GM11168 (cell line): ENCODE measurements around the gene TMEM270.
"Not testable (repeated sequence)": the region's sequence is repeated elsewhere in the genome, so short reads cannot be mapped to it uniquely, and the experiment has no call there.

Source experiments
- in situ Hi-C: fragments of 300-500 bp; cut with MboI; formaldehyde crosslinking; loops from one replicate; pipeline ENCODE4 v1.12.0; 2022; ENCODE audit warnings: low sequenced_read_pairs; ENCODE audit not compliant: unreplicated experiment

Gene TMEM270

GRCh38 chr7:73831834-73832651 lies 28.9 kb upstream of the TMEM270 start:
- in situ Hi-C loops, result no loop called here

DNA sequence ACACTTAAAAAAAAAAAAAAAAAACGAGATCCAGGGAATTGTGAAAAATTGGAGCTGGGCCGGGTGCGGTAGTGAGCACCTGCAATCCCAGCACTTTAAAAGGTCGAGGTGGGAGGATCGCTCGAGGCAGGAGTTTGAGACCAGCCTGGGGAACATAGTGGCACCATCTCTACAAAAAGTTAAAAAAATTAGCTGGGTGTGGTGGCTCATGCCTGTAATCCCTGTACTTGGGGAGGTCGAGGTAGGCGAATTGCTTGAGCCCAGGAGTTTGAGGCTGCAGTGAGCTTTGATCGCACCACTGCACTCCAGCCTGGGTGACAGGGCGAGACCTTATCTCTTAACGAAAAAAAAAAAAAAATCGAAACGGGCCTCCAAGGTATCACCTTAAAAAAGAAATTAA lies 28.2 kb upstream of the TMEM270 start:
- in situ Hi-C loops, result no loop called here

- in situ Hi-C loops, result no loop called here
These were observed 27.6 kb upstream of the TMEM270 start for GRCh38 chr7:73833251-73833919.

GRCh38 chr7:73834626-73835191 lies 26.2 kb upstream of the TMEM270 start:
- in situ Hi-C loops, result no loop called here

GRCh38 chr7:73837167-73837566 lies 23.8 kb upstream of the TMEM270 start:
- in situ Hi-C loops, result not testable (repeated sequence)

DNA sequence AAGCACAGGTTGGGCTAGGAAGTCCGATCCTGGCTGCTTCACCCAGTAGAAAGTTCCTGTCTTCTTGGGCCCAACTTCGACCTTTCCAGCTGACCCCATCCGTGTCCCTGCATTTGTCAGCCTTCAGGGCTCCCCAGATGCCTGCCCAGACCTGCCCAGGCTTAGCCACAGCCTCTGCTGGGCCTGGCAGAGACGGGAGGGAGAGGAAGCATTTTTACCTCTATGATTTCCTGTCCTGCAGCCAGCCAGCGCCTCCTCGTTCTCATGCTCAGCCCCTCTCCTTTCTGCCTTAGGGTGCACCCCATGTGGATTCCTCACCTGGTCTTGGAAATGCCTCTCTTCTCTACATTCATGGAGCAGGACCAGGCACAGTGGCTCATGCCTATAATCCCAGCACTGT lies 22.3 kb upstream of the TMEM270 start:
- in situ Hi-C loops, result no loop called here

- in situ Hi-C loops, result no loop called here
These were observed 21.7 kb upstream of the TMEM270 start for GRCh38 chr7:73839290-73839689.

DNA sequence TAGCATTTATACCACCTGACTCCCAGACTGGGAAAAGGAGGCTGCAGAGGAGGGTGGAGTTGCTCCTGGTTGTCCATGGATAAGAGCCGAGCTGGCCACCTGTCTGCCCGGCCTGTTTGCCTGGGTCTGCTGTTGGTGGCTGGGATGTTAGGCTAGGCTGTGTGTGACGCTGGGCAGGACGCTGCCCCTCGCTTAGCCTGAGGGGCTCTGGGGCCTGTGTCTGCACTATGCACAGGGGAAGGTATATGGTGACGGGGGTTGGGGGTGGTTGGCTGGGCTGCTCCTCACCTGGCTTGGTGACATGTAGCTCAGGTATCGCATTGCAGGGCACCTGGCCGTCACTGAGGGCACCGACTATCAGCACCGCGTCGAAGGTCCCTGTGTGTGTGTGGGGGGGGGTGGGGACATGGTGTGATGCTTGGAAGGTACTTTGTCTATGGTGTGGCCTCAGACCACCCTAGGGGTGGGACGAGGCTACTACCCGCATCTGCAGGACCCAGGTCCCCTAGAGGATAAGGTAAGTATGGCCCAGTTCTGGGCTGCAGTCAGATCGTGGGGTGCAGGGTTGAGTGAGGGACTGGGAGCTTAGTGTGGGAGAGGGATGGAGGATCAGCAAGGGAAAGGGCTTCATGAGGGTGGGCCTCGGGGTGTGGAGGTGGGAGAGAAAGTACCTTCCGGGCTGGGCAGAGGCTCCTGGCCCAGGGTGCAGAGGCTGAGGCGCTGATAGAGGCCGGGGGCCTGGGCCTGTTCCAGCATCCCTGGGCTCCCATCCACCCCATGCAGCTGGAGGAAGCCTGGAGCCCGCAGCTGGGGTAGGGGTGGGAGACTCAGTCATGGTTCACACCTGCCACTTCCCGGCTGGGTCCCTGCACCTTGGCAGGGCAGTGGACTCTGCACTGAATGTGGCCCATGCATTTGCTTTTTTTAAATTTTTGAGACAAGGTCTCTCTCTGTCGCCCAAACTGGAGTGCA lies 20.9 kb upstream of the TMEM270 start:
- in situ Hi-C loops, result no loop called here

GRCh38 chr7:73840715-73841379 lies 20.1 kb upstream of the TMEM270 start:
- in situ Hi-C loops, result no loop called here

- in situ Hi-C loops, result no loop called here
These were observed 19.3 kb upstream of the TMEM270 start for GRCh38 chr7:73841689-73842066.

DNA sequence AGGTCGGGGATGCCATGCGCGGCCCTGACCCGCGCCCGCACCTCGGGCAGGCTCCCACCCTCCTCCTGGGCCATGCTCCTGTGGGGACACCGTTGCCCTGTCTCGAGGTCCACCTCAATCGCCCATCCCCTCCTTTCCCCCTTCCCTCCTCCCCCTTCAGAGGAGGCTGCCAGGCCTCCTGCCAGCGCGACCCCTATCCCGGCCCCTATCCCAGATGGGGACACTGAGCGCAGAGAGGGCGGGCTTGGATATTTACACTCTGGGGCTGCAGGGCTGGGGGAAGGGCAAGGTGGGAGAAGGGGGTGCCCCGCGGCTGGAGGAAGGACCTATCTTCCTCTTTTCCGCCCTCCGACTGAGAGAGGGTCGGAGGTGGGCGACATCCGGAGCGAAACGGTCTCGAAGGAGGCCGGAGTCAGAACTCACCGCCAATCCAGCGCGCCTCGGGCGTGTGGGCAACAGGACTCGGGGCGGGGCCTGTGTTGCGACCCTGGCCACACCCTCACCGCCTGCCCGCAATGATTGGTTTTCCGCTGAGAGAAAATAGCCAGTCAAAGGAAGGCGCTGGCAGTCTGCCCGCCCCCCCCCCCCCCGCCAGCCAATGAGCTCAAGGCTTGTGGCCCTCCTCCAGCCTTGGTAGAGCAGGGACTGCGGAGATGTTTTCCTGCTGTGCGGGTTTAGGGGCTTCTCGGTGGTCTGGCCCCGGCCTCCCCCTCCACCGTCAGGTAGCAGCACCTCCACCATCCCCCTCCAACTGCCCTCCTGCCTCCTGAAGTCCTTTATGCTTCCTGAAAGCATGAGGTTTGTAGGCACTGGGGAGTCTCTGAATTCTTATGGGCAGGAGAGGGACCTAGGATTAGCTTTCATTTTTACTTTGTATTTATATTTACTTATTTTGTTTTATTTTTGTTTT lies 18.6 kb upstream of the TMEM270 start, which contains the start of gene METTL27:
TSS of gene METTL27 (minus strand) at position 450 of the 910 bp plus-strand sequence. CDS start at position 74, 376 bp downstream.
- in situ Hi-C loops, result no loop called here

GRCh38 chr7:73844131-73844547 lies 16.8 kb upstream of the TMEM270 start:
- in situ Hi-C loops, result no loop called here

DNA sequence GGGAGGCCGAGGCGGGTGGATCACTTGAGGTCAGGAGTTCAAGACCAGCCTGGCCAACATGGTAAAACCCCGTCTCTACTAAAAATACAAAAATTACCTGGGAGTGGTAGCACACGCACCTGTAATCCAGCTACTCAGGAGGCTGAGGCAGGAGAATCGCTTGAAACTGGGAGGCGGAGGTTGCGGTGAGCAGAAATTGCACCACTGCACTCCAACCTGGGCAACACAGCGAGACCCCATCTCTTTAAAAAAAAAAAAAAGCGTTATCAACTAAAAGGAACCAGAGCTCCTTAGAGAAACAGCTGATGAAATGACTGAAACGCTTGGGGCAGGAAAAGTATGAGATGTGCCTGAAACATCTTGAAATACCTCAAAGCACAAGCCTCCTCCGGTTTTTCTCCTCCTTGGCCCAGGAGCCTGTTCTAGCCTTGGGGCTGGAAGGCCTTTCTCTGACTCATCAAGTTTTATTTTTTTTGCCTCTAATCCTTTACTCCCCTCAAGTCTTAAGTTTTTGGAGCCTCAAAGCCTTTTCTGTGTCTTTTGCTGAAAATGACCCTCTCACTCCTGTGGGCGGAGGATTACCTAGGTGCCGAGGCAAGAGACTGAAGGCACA lies 16.0 kb upstream of the TMEM270 start:
- in situ Hi-C loops, result no loop called here

DNA sequence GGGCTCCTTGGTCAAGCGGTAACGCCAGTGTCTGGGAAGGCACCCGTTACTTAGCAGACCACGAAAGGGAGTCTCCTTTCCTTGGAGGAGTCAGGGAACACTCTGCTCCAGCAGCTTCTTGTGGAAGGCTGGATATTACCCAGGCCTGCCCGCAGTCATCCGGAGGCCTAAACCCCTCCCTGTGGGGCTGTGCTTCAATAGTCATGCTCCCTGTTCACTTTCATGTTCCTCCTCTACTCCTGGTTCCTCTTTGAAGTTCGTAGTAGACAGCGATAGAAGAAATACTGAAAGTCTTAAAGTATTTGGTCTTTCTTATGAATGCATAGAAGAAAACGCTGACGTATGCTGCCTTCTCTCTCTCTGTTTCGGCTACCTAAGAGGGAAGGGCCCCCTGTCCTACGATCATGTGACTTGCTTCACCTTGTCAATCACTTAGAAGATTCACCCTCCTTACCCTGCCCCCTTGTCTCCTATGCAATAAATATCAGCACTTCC lies 15.2 kb upstream of the TMEM270 start:
- in situ Hi-C loops, result not testable (repeated sequence)

GRCh38 chr7:73847941-73848723 lies 12.8 kb upstream of the TMEM270 start:
- in situ Hi-C loops, result no loop called here

DNA sequence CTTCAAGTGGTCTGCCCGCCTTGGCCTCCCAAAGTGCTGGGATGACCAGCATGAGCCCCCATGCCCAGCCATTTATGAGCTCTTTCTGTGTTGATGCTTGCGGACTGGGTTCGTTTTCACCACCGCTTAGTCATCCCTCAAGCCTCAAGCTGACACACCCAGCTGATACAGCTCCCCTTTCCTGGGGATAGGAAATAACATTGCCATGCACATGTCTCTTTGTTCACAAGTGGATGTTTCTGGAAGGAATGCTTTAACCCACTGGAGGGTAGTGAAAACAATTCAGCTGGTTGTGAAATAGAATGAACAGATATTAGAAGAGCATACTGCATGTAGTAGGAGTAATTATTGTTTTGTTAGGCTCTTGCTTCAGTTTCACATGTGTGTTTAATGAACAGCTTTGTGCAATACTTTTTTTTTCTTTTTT lies 10.2 kb upstream of the TMEM270 start:
- in situ Hi-C loops, result loop anchor here (25.0 kb wide), 1 partner anchor 238 kb away; the partner anchor contains the start of gene MLXIPL
